Panc1 (cell line): Measurements from ENCODE around the gene FOS. TPM values are rescaled to one million over a fixed set of nuclear protein-coding genes. Genes with fewer than 3 reads are reported as not detected.

Experiments
- ATAC-seq: fragments of 200-7000 bp; cut with Tn5 transposase; 2 replicates; pipeline ENCODE4 v1.9.1; 2020; ENCODE audit warnings: mild to moderate bottlenecking, moderate library complexity
- BruUV-seq: library from RNA; stranded (reverse); fragments of 400-500 nt; replicated peaks from 2 replicates; lab custom pipeline; 2021; lab: Mats Ljungman, UMichigan
- CTCF ChIA-PET: fragments of 300-600 bp; sonication (Branson Sonifier 250); formaldehyde crosslinking; loops from one replicate; lab custom pipeline; 2022; ENCODE audit warnings: antibody characterized with exemption; lab: Charles Lee
- POLR2A ChIA-PET: fragments of 300-600 bp; sonication (Branson Sonifier 250); formaldehyde crosslinking; loops from one replicate; lab custom pipeline; 2022; ENCODE audit warnings: antibody characterized with exemption; lab: Charles Lee
- DNase-seq: peaks from one replicate; pipeline ENCODE4 v3.0.0-alpha.2; 2010; ENCODE audit warnings: low read depth, low spot score
- H3K27ac ChIP-seq: 2 replicates; pipeline ENCODE4 v1.5.1; 2011; ENCODE audit warnings: mild to moderate bottlenecking, low read length, inconsistent platforms
- H3K27me3 ChIP-seq: fragments of 200-500 bp; sonication (Bioruptor generic); 2 replicates; pipeline ENCODE4 v1.6.0; 2014; ENCODE audit warnings: low read length, inconsistent platforms; ENCODE audit not compliant: control insufficient read depth, insufficient read depth
- H3K36me3 ChIP-seq: fragments of 200-500 bp; sonication (Bioruptor generic); 2 replicates; pipeline ENCODE4 v1.5.1; 2014; ENCODE audit warnings: inconsistent platforms, mild to moderate bottlenecking, low read length, moderate library complexity; ENCODE audit not compliant: control insufficient read depth, insufficient read depth
- H3K4me1 ChIP-seq: 2 replicates; pipeline ENCODE4 v1.5.1; 2011; ENCODE audit warnings: inconsistent platforms, mild to moderate bottlenecking, low read length, moderate library complexity; ENCODE audit not compliant: control insufficient read depth, insufficient read depth
- H3K4me3 ChIP-seq, 2 experiments: 2 replicates each; pipeline ENCODE4 v1.5.1; 2011 to 2012; ENCODE audit warnings: low read depth in 2 of 2, low read length in 2 of 2, mild to moderate bottlenecking in 2 of 2, inconsistent platforms in 1 of 2, moderate library complexity in 1 of 2
- H3K9me3 ChIP-seq: fragments of 200-500 bp; sonication (Bioruptor generic); 2 replicates; pipeline ENCODE4 v1.5.1; 2014; ENCODE audit warnings: low read depth, mild to moderate bottlenecking, inconsistent platforms, low read length, moderate library complexity; ENCODE audit not compliant: control insufficient read depth, insufficient read depth
- POLR2AphosphoS5 ChIP-seq: IDR thresholded peaks from 2 replicates; pipeline ENCODE4 v1.6.1; 2012; ENCODE audit warnings: mild to moderate bottlenecking, low read depth, low read length, moderate library complexity
- SIN3A ChIP-seq: IDR thresholded peaks from 2 replicates; pipeline ENCODE4 v1.6.1; 2012; ENCODE audit warnings: low read depth, mild to moderate bottlenecking, low read length, moderate library complexity, borderline replicate concordance; ENCODE audit not compliant: insufficient read depth
- TCF7L2 ChIP-seq: IDR thresholded peaks from 2 replicates; pipeline ENCODE4 v1.6.1; 2011; ENCODE audit warnings: mild to moderate bottlenecking, low read depth, low read length, inconsistent platforms
- in situ Hi-C: cut with HindIII; loops from 2 replicates; pipeline ENCODE4 v1.10.0; 2016; ENCODE audit warnings: low sequenced_read_pairs, low pct_unique_long_range_greater_than_20kb
- intact Hi-C: fragments of 100-400 bp; cut with micrococcal nuclease; formaldehyde crosslinking; loops from one replicate; pipeline ENCODE4 v1.10.0; 2022; ENCODE audit not compliant: unreplicated experiment
- total RNA-seq: library from RNA; stranded (reverse); gene quantifications from one replicate; pipeline ENCODE4 v1.2.1, GENCODE V29; 2021; ENCODE audit not compliant: unreplicated experiment
- TF ChIP-seq, protein P1 (sequence below), 2 experiments: IDR thresholded peaks; 2 replicates each; pipeline ENCODE4 v1.6.1; 2011 to 2012; ENCODE audit warnings: low read depth in 2 of 2, control low read depth in 1 of 2, low read length in 1 of 2, mild to moderate bottlenecking in 1 of 2, moderate library complexity in 1 of 2; ENCODE audit not compliant: insufficient read depth in 1 of 2
- TF ChIP-seq, protein P2 (sequence below): fragments of 450-650 bp; IDR thresholded peaks from 2 replicates; pipeline ENCODE4 v1.5.1; 2017; ENCODE audit warnings: mild to moderate bottlenecking

Gene FOS
- total RNA-seq, 1 experiment from 2014 or later = 26.8 TPM

DNA sequence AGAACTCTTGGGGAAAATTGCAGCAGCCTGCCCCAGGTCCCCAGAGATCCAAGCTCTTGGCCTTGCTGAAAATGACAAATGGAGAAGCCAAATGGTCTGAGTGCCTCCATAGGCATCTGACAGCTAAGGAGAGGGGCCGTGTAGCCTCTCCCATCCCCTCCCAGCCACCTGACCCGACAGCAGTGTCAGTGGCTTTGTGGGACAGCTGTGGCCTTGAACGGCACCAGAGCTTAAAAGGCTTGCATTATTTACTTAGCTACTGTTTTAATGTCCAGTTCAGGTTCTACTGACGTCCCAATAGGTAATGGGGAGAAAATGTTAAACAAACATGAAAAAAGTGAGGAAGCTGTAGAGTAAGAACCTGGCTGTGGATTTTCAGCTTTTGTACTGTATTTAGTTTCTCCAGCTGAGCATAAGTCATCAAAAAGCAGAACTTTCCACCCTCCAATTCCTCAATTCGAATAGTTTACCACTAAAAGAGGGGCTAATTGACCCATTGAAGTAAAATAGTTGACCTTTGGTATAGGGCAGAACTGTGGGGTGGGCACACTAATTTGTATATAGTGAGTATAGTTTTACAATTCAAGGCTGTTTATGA is 50.0 kb downstream of the FOS start:
- TF ChIP-seq, protein P1, sequence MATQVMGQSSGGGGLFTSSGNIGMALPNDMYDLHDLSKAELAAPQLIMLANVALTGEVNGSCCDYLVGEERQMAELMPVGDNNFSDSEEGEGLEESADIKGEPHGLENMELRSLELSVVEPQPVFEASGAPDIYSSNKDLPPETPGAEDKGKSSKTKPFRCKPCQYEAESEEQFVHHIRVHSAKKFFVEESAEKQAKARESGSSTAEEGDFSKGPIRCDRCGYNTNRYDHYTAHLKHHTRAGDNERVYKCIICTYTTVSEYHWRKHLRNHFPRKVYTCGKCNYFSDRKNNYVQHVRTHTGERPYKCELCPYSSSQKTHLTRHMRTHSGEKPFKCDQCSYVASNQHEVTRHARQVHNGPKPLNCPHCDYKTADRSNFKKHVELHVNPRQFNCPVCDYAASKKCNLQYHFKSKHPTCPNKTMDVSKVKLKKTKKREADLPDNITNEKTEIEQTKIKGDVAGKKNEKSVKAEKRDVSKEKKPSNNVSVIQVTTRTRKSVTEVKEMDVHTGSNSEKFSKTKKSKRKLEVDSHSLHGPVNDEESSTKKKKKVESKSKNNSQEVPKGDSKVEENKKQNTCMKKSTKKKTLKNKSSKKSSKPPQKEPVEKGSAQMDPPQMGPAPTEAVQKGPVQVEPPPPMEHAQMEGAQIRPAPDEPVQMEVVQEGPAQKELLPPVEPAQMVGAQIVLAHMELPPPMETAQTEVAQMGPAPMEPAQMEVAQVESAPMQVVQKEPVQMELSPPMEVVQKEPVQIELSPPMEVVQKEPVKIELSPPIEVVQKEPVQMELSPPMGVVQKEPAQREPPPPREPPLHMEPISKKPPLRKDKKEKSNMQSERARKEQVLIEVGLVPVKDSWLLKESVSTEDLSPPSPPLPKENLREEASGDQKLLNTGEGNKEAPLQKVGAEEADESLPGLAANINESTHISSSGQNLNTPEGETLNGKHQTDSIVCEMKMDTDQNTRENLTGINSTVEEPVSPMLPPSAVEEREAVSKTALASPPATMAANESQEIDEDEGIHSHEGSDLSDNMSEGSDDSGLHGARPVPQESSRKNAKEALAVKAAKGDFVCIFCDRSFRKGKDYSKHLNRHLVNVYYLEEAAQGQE (IDR thresholded peaks at IDR 0.05; ENCODE audit: insufficient read depth in 1 of 2, low read depth in 2 of 2, low read length in 1 of 2) = no peak
- TF ChIP-seq SIN3A (no peak), POLR2AphosphoS5 (no peak), TCF7L2 (no peak)
- TF ChIP-seq, protein P2, sequence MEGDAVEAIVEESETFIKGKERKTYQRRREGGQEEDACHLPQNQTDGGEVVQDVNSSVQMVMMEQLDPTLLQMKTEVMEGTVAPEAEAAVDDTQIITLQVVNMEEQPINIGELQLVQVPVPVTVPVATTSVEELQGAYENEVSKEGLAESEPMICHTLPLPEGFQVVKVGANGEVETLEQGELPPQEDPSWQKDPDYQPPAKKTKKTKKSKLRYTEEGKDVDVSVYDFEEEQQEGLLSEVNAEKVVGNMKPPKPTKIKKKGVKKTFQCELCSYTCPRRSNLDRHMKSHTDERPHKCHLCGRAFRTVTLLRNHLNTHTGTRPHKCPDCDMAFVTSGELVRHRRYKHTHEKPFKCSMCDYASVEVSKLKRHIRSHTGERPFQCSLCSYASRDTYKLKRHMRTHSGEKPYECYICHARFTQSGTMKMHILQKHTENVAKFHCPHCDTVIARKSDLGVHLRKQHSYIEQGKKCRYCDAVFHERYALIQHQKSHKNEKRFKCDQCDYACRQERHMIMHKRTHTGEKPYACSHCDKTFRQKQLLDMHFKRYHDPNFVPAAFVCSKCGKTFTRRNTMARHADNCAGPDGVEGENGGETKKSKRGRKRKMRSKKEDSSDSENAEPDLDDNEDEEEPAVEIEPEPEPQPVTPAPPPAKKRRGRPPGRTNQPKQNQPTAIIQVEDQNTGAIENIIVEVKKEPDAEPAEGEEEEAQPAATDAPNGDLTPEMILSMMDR = no peak
- no peak for DNase-seq
- intact Hi-C loops = no loop called here

DNA sequence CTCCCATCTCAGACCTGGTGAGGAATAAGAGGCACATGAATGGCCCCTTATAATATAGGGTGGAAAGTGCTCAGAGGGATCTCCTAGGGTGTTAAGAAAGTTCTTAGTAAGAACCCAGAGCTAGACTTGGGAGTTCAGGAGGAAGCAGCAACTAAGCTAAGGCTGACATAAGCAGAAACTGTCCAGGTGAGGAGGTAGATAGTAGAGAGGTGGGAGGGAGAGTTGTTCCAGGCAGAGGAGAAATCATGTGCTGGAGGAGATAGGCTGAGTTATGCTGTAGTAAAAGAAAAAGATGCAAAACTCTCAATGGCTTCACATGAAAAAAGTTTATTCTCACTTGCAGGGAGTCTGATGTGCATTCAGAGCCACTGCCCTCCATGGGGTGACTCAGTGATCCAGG is 50.7 kb downstream of the FOS start:
- Histone ChIP-seq H3K4me3 (no peak overlapping the region), H3K9me3 (no peaks in the 10 kb centered on the region), H3K27ac (no peak overlapping the region), H3K27me3 (no peaks in the 10 kb centered on the region), H3K4me1 (no peaks in the 10 kb centered on the region), H3K36me3 (no peaks in the 10 kb centered on the region)
- DNase-seq (no peak), ATAC-seq (no peak)
- BruUV-seq = no TSS peak
- TF ChIP-seq POLR2AphosphoS5 = no peak
- no peak for TF ChIP-seq TCF7L2
- TF ChIP-seq, protein P2 = no peak
- TF ChIP-seq SIN3A = no peak
- TF ChIP-seq, protein P1 (IDR thresholded peaks at IDR 0.05; ENCODE audit: insufficient read depth in 1 of 2, low read depth in 2 of 2, low read length in 1 of 2) = no peak
- in situ Hi-C loops (no loop called here), intact Hi-C loops (no loop called here)
- ChIA-PET POLR2A (no interaction called here), CTCF (no interaction called here)

More for the DNA sequence above, 50.0 kb downstream of the FOS start:
- Histone ChIP-seq H3K27ac (no peak overlapping the region), H3K4me3 (no peak overlapping the region), H3K9me3 (no peaks in the 10 kb centered on the region), H3K27me3 (no peaks in the 10 kb centered on the region), H3K4me1 (no peaks in the 10 kb centered on the region), H3K36me3 (no peaks in the 10 kb centered on the region)
- ATAC-seq = no peak
- POLR2A ChIA-PET = no interaction called here
- in situ Hi-C loops = no loop called here
- CTCF ChIA-PET = no interaction called here
- no TSS peak for BruUV-seq
